H1 (cell line): ENCODE measurements around the gene SLAMF6. TPM values are rescaled to one million over a fixed set of nuclear protein-coding genes. Genes with fewer than 3 reads are reported as not detected.
A peak's percentile ranks its signal among the peaks of the same experiment; 100 is the strongest.

Source experiments
- CTCF ChIA-PET: fragments of 300-600 bp; sonication (Branson Sonifier 250); formaldehyde crosslinking; loops from one replicate; lab custom pipeline; 2021; ENCODE audit not compliant: partially characterized antibody; lab: Charles Lee
- POLR2A ChIA-PET: fragments of 300-600 bp; sonication (Branson Sonifier 250); formaldehyde crosslinking; loops from one replicate; lab custom pipeline; 2021; ENCODE audit warnings: inconsistent platforms; ENCODE audit not compliant: partially characterized antibody; lab: Charles Lee
- DNase-seq, 2 experiments: peaks; one replicate each; pipeline versions ENCODE4 v3.0.0 to v3.0.0-alpha.2; 2010 to 2022; ENCODE audit warnings: low spot score in 2 of 2, low read depth in 1 of 2, mixed read lengths in 1 of 2
- FAIRE-seq: peaks from 2 replicates; lab custom pipeline; 2011; peaks lifted over from hg19 to GRCh38; lab: Jason Lieb, UNC
- H2AFZ ChIP-seq: 2 replicates; pipeline ENCODE4 v1.8.1; 2012; ENCODE audit warnings: low read length, inconsistent platforms
- H2AK5ac ChIP-seq: 2 replicates; pipeline ENCODE4 v1.6.1; 2013; ENCODE audit warnings: low read depth, low read length
- H2BK120ac ChIP-seq: replicated peaks from 2 replicates; pipeline ENCODE3; 2013; ENCODE audit warnings: low read depth, low read length, inconsistent platforms
- H2BK12ac ChIP-seq: 2 replicates; pipeline ENCODE4 v1.6.1; 2013; ENCODE audit warnings: low read depth, low read length
- H2BK15ac ChIP-seq: 2 replicates; pipeline ENCODE4 v1.6.1; 2013; ENCODE audit warnings: low read length
- H2BK20ac ChIP-seq: 2 replicates; pipeline ENCODE4 v1.6.1; 2013; ENCODE audit warnings: low read length
- H2BK5ac ChIP-seq: 2 replicates; pipeline ENCODE4 v1.6.1; 2013; ENCODE audit warnings: low read depth, low read length
- H3K14ac ChIP-seq: 2 replicates; pipeline ENCODE4 v1.6.1; 2013; ENCODE audit warnings: inconsistent platforms; ENCODE audit not compliant: insufficient read length
- H3K18ac ChIP-seq: 2 replicates; pipeline ENCODE4 v1.6.1; 2013; ENCODE audit warnings: low read length; ENCODE audit errors: extremely low read depth
- H3K23ac ChIP-seq: 2 replicates; pipeline ENCODE4 v1.6.1; 2013; ENCODE audit warnings: inconsistent platforms; ENCODE audit not compliant: insufficient read length
- H3K23me2 ChIP-seq: 2 replicates; pipeline ENCODE4 v1.6.1; 2013; ENCODE audit warnings: low read depth, low read length
- H3K27ac ChIP-seq: 2 replicates; pipeline ENCODE4 v1.6.1; 2011; ENCODE audit warnings: low read depth, low read length, inconsistent platforms
- H3K27me3 ChIP-seq, 4 experiments: replicated peaks in 1 of 4; 1 replicate in 1 of 4; 2 replicates in 3 of 4; pipeline versions ENCODE4 v1.6.1 to v1.8.1; 2011 to 2013; ENCODE audit warnings: low read length in 3 of 4, mild to moderate bottlenecking in 3 of 4, inconsistent platforms in 2 of 4, mixed read lengths in 2 of 4, moderate library complexity in 1 of 4; ENCODE audit not compliant: control insufficient read depth in 3 of 4, insufficient read depth in 3 of 4; ENCODE audit errors: extremely low read depth in 1 of 4
- H3K36me3 ChIP-seq, 4 experiments: 2 replicates each; pipeline versions ENCODE4 v1.6.1 to v1.8.1; 2011 to 2013; ENCODE audit warnings: mild to moderate bottlenecking in 4 of 4, low read length in 3 of 4, moderate library complexity in 2 of 4, control low read depth in 1 of 4, inconsistent platforms in 1 of 4; ENCODE audit not compliant: insufficient read depth in 4 of 4, control insufficient read depth in 2 of 4
- H3K4ac ChIP-seq: replicated peaks from 2 replicates; pipeline ENCODE3; 2013; ENCODE audit warnings: low read length, low read depth, mixed read lengths, inconsistent platforms; ENCODE audit not compliant: insufficient read length
- H3K4me1 ChIP-seq, 4 experiments: replicated peaks in 1 of 4; 1 replicate in 1 of 4; 2 replicates in 3 of 4; pipeline versions ENCODE4 v1.6.1 to v1.8.1; 2011 to 2013; ENCODE audit warnings: low read length in 3 of 4, inconsistent platforms in 2 of 4, mixed read lengths in 1 of 4; ENCODE audit not compliant: insufficient read depth in 4 of 4, control insufficient read depth in 3 of 4
- H3K4me2 ChIP-seq, 2 experiments: 2 replicates each; pipeline versions ENCODE4 v1.6.1 to v1.8.1; 2011 to 2013; ENCODE audit warnings: low read depth in 2 of 2, low read length in 2 of 2, control low read depth in 1 of 2, inconsistent platforms in 1 of 2, mild to moderate bottlenecking in 1 of 2; ENCODE audit not compliant: insufficient read depth in 1 of 2
- H3K4me3 ChIP-seq, 4 experiments: fragments of 200-600, 300-600 bp in 1 of 4; sonication (generic), shearing (Covaris generic), sonication (Bioruptor Twin) in 1 of 4; 2 replicates each; pipeline versions ENCODE4 v1.5.1 to v1.8.1; 2011 to 2016; ENCODE audit warnings: low read length in 4 of 4, low read depth in 3 of 4, control low read depth in 2 of 4, inconsistent platforms in 2 of 4, mild to moderate bottlenecking in 2 of 4, mixed read lengths in 1 of 4, moderate library complexity in 1 of 4; ENCODE audit not compliant: insufficient read depth in 2 of 4; ENCODE audit errors: extremely low read depth in 1 of 4
- H3K56ac ChIP-seq: replicated peaks from 2 replicates; pipeline ENCODE3; 2013; ENCODE audit warnings: low read depth, mild to moderate bottlenecking, mixed read lengths, low read length, inconsistent platforms; ENCODE audit not compliant: insufficient read length
- H3K79me1 ChIP-seq: 2 replicates; pipeline ENCODE4 v1.6.1; 2013; ENCODE audit warnings: low read depth, low read length, control low read depth
- H3K79me2 ChIP-seq, 2 experiments: 2 replicates each; pipeline versions ENCODE4 v1.6.1 to v1.8.1; 2012 to 2013; ENCODE audit warnings: low read length in 2 of 2, mild to moderate bottlenecking in 2 of 2, inconsistent platforms in 1 of 2; ENCODE audit not compliant: insufficient read depth in 2 of 2, control insufficient read depth in 1 of 2
- H3K9ac ChIP-seq, 4 experiments: replicated peaks in 1 of 4; 1 replicate in 1 of 4; 2 replicates in 3 of 4; pipeline versions ENCODE4 v1.6.1 to v1.8.1; 2011 to 2013; ENCODE audit warnings: low read depth in 3 of 4, low read length in 3 of 4, control low read depth in 2 of 4, mild to moderate bottlenecking in 2 of 4, moderate library complexity in 2 of 4, inconsistent platforms in 1 of 4; ENCODE audit errors: extremely low read depth in 1 of 4
- H3K9me3 ChIP-seq, 2 experiments: 2 replicates each; pipeline versions ENCODE4 v1.6.1 to v1.8.1; 2012 to 2013; ENCODE audit warnings: mild to moderate bottlenecking in 2 of 2, moderate library complexity in 2 of 2, control low read depth in 1 of 2, inconsistent platforms in 1 of 2, low read depth in 1 of 2, low read length in 1 of 2, mixed read lengths in 1 of 2; ENCODE audit not compliant: insufficient read depth in 2 of 2
- H4K20me1 ChIP-seq, 2 experiments: replicated peaks in 1 of 2; 2 replicates each; pipeline versions ENCODE3 to v1.8.1; 2011 to 2013; ENCODE audit warnings: inconsistent platforms in 2 of 2, low read length in 2 of 2, mild to moderate bottlenecking in 1 of 2; ENCODE audit not compliant: insufficient read depth in 2 of 2, control insufficient read depth in 1 of 2
- H4K5ac ChIP-seq: 2 replicates; pipeline ENCODE4 v1.6.1; 2013; ENCODE audit warnings: low read length, low read depth, mixed read lengths, inconsistent platforms; ENCODE audit not compliant: insufficient read length
- H4K8ac ChIP-seq: 2 replicates; pipeline ENCODE4 v1.8.0; 2013; ENCODE audit warnings: mild to moderate bottlenecking, moderate library complexity, low read length, inconsistent platforms; ENCODE audit not compliant: insufficient read depth; ENCODE audit errors: extremely low read depth
- H4K91ac ChIP-seq: replicated peaks from 2 replicates; pipeline ENCODE3; 2013; ENCODE audit warnings: low read length, mixed read lengths, inconsistent platforms; ENCODE audit not compliant: insufficient read length
- BACH1 ChIP-seq: IDR thresholded peaks from 2 replicates; pipeline ENCODE4 v1.6.1; 2012; ENCODE audit warnings: low read length, improper control_type of control experiment
- BRCA1 ChIP-seq: IDR thresholded peaks from 2 replicates; pipeline ENCODE4 v1.6.1; 2012; ENCODE audit warnings: low read depth, low read length, improper control_type of control experiment
- GABPA ChIP-seq: IDR thresholded peaks from 2 replicates; pipeline ENCODE4 v1.6.1; 2011; ENCODE audit warnings: mild to moderate bottlenecking, low read length, moderate library complexity, borderline replicate concordance; ENCODE audit not compliant: insufficient read depth
- JUN ChIP-seq: IDR thresholded peaks from 2 replicates; pipeline ENCODE4 v1.6.1; 2011; ENCODE audit warnings: low read depth, mild to moderate bottlenecking, improper control_type of control experiment, low read length
- JUND ChIP-seq: IDR thresholded peaks from 2 replicates; pipeline ENCODE4 v1.6.1; 2011; ENCODE audit warnings: mild to moderate bottlenecking, improper control_type of control experiment, low read length
- NANOG ChIP-seq: IDR thresholded peaks from 2 replicates; pipeline ENCODE4 v1.6.1; 2011; ENCODE audit warnings: low read length, low read depth, mild to moderate bottlenecking, inconsistent platforms; ENCODE audit not compliant: insufficient read depth, poor library complexity, severe bottlenecking
- POU5F1 ChIP-seq: IDR thresholded peaks from 2 replicates; pipeline ENCODE4 v1.6.1; 2011; ENCODE audit warnings: low read depth, mild to moderate bottlenecking, low read length, moderate library complexity
- SP2 ChIP-seq: IDR thresholded peaks from 2 replicates; pipeline ENCODE4 v1.6.1; 2012; ENCODE audit warnings: mild to moderate bottlenecking, low read length, inconsistent platforms
- SRF ChIP-seq: IDR thresholded peaks from 2 replicates; pipeline ENCODE4 v1.6.1; 2011; ENCODE audit warnings: mild to moderate bottlenecking, low read depth, low read length, moderate library complexity
- WGBS, 2 experiments: shearing (Covaris generic) in 1 of 2; methylation state at CpG; one replicate each; pipeline versions ENCODE4 v1.1.6 to v1.1.7; 2013 to 2015; ENCODE audit warnings: low lambda C conversion rate in 2 of 2, mixed read lengths in 2 of 2, inconsistent platforms in 1 of 2, low coverage in 1 of 2, missing lambda C conversion rate in 1 of 2; ENCODE audit not compliant: insufficient replicate concordance in 2 of 2, insufficient coverage in 1 of 2, insufficient read length in 1 of 2; ENCODE audit errors: extremely low coverage in 1 of 2, missing lambda C conversion rate in 1 of 2; 5-methylcytosine and 5-hydroxymethylcytosine counted together
- polyA plus RNA-seq, 7 experiments: library from polyadenylated mRNA; depleted of rRNA in 3 of 7; stranded (reverse) in 5 of 7; unstranded in 2 of 7; fragments of >200 nt in 5 of 7; fragments of 200-250 nt in 2 of 7; gene quantifications; 1 replicate in 5 of 7; 2 replicates in 1 of 7; 4 replicates in 1 of 7; pipeline versions ENCODE4 v1.2.1 to v1.2.3, GENCODE V29; 2011 to 2013; ENCODE audit warnings: missing spikeins in 2 of 7, mixed read lengths in 2 of 7
- total RNA-seq: library from RNA; stranded (reverse); fragmentation: NEBNext Ultra II Directional; extraction: Animal tissue kit (Norgen Biotek cat#: 25700); gene quantifications from 2 replicates; pipeline ENCODE4 v1.2.1, GENCODE V29; 2021

The SLAMF6 gene
- total and polyA plus RNA-seq, 2 of the 8 experiments (the other 6 are each of a cell fraction or from before 2014, with no cell fraction given) = not detected

- H3K4me3 ChIP-seq = no peak overlapping the region
- no peaks in the 10 kb centered on the region for H3K36me3 ChIP-seq
- H3K23ac ChIP-seq = no peak overlapping the region
- H3K14ac ChIP-seq = no peak overlapping the region
- TF ChIP-seq SRF (no peak), BACH1 (no peak), GABPA (no peak), JUN (no peak), SP2 (no peak), BRCA1 (no peak), JUND (no peak), POU5F1 (no peak), NANOG (no peak)
- POLR2A ChIA-PET = no interaction called here
- no peaks in the 10 kb centered on the region for H3K79me1 ChIP-seq
- no peak overlapping the region for H3K9ac ChIP-seq
- H3K27me3 ChIP-seq = no peaks in the 10 kb centered on the region
- H4K8ac ChIP-seq = no peak overlapping the region
- H3K4ac ChIP-seq = no peak overlapping the region
- no peak overlapping the region for H2BK12ac ChIP-seq
- CTCF ChIA-PET = interaction anchor here (2.1 kb wide), 1 partner anchor 12 kb away, joined by 5 read pairs; no protein-coding TSS in a partner anchor
- H3K18ac ChIP-seq = no peak overlapping the region
- H3K4me1 ChIP-seq = peaks cover 3 to 6% (median 5%) of the 10 kb centered on the region in 4 experiments; a peak in 5 of 7 replicates
- H2AFZ ChIP-seq = peak overlapping the region; percentile 28; the same call in 1 of the 2 replicates
- H3K23me2 ChIP-seq = no peaks in the 10 kb centered on the region
- FAIRE-seq = no peak
- H3K4me2 ChIP-seq = no peak overlapping the region
- H4K5ac ChIP-seq = no peak overlapping the region
- H3K79me2 ChIP-seq = no peaks in the 10 kb centered on the region
- H2BK20ac ChIP-seq = no peak overlapping the region
- no peak overlapping the region for H4K91ac ChIP-seq
- H2AK5ac ChIP-seq = no peak overlapping the region
- no peak overlapping the region for H3K27ac ChIP-seq
- 86 to 100% methylated on average over 1 to 2 of the region's 2 CpGs for WGBS, 2 experiments
- no peak overlapping the region for H3K56ac ChIP-seq
- no peak overlapping the region for H2BK120ac ChIP-seq
- H3K9me3 ChIP-seq = 0 out of 4 replicates have a peak, but pooled peaks cover 0 to 2% of the 10 kb centered on the region in 2 experiments
- DNase-seq = no peak
- no peak overlapping the region for H2BK5ac ChIP-seq
- no peak overlapping the region for H2BK15ac ChIP-seq
- no peaks in the 10 kb centered on the region for H4K20me1 ChIP-seq
Observed at GRCh38 chr1:160521554-160521953, 1.5 kb downstream of the SLAMF6 start.
